Activated CD4-positive, alpha-beta T cell treated with anti-CD3 and anti-CD28 coated beads, Interleukin-2, amount 50 U/mL, for 4 hours (primary cell): ENCODE results near the gene ZNF264.
A peak's percentile ranks its signal among the peaks of the same experiment; 100 is the strongest.
"Not testable (repeated sequence)": the region's sequence is repeated elsewhere in the genome, so short reads cannot be mapped to it uniquely, and the experiment has no call there.

ENCODE experiments used
- DNase-seq, 2 experiments: peaks; one replicate each; pipeline ENCODE4 v3.0.0-alpha.2; 2020

Gene ZNF264

GRCh38 chr19:57191141-57192076 is at the start of gene ZNF264:
ZNF264 (plus strand) TSS chr19:57191500; CDS start chr19:57191914, 414 bp downstream.
- peak; percentile 86 for DNase-seq

- no peak for DNase-seq
Observed at GRCh38 chr19:57141699-57142098, 49.6 kb upstream of the ZNF264 start.

DNA sequence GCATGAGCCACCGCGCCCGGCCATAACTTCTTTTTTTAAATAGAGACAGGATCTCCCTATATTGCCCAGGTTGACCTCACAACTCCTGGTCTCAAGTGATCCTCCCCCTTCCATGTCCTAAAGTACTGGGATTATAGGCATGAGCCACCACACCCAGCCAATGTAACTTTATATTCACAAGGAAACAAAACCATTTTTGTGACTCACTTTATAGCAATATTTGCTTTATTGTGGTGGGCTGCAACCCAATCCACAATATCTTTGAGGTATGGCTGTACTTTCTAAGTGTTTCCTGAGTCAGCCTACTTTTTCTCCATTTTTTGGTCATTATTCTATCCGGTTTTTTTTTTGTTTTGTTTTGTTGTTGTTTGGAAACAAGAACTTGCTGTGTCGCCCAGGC is 38.4 kb upstream of the ZNF264 start:
- DNase-seq: no peak

GRCh38 chr19:57161985-57162539 is 29.2 kb upstream of the ZNF264 start:
- no peak for DNase-seq

DNA sequence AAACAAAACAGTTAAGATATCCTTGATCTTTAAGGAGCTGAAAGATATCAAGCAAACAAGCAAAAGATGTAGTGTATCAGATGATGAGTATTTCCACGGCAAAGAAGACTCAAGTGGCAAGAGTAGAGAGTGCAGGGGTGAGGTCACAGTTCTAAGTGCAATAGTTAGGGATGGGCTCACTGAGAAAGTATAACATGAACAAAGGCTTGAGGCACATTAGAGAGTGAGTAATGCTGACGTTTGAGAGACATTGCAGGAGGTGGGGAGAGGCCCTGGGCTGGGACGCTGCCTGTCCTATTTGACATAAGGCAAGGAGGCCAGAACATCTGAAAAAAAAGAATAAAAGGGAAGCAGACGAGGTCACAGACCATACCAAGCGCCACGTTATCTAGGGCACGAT is 25.5 kb upstream of the ZNF264 start:
- DNase-seq: no peak

- no peak for DNase-seq
Observed at GRCh38 chr19:57167385-57167784, 23.9 kb upstream of the ZNF264 start, which contains the start of gene DUXA. DUXA (minus strand) TSS chr19:57167485; CDS start chr19:57167443, 42 bp downstream.

DNA sequence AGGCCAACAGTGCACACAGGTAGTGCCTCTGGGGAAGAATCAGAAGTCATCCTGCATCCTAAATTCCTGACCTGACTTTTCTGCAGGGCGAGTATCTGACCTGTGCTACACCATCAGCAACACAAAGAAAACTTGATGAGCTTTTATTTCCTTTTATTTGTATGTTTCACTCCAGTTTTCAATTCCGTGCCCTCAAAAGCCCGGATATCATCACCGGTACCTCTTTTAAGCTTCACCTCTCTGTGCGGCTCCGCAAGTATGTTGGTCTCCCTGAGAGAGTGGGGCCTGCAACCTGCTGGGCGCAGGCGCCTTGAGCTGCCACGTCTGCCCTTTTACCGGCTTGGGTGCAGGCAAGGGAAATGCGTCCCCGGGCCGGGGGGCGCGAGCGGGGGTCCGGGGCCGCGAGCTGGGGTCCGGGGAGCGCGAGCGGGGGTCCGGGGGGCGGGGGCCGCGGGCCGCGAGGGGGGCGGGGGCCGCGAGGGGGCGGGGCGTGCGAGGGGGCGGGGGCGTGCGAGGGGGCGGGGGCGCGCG is 19.7 kb upstream of the ZNF264 start:
- DNase-seq: peak in 1 of 2 experiments; percentile 5

GRCh38 chr19:57190301-57190700 is 999 bp upstream of the ZNF264 start:
- no peak for DNase-seq

- no peak for DNase-seq
Observed at GRCh38 chr19:57192077-57192420, 749 bp downstream of the ZNF264 start.

DNA sequence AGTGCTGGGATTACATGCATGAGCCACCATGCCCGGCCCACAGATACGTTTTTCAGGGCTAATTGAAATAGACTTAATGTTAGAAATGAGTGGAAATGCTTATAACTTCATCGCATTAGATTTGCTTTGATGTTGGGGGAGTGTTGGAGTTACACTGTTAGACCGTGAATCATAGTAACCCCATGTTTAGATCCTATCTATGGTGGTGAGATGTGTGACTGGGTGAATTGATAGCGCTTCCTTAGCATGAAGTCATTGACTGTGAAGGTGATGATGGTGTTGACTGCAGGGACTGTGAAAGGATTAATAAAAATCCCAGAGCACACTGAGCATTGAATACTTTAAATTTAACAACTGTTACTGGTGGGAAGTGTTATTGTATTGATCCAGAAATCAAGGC is 1.7 kb downstream of the ZNF264 start:
- no peak for DNase-seq

DNA sequence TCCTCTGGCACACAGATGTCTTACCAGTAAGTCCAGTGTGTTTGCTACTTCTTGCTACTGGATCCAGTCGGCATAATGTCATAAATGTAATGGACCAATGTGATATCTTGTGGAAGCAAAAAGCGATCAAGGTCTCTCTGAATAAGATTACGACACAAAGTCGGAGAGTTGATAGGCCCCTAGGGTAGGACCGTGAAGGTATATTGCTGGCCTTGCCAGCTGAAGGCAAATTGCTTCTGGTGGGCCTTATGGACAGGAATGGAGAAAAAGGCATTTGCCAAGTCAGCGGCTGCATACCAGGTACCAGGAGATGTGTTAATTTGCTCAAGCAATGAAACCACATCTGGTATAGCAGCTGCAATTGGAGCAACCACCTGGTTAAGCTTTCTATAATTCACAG is 6.6 kb downstream of the ZNF264 start:
- DNase-seq: not testable (repeated sequence)

DNA sequence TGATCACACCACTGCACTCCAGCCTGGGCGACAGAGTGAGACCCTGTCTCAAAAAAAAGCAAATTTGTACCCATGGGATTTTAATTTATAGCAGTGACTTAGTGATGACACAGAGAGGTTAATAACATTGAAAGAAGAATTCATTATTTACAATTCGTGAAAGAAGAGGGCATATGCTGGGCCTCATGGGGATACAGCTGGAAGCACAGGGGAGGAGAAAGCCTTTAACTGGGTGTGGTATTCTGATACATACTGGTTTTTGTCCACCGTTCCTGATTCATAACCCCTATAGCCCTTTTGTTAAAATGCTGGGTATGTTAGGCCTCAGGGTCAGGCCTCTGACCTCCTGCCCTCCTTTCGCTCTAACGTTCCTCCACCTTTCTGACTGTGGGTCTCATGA is 10.9 kb downstream of the ZNF264 start:
- DNase-seq: no peak

- no peak for DNase-seq
Observed at GRCh38 chr19:57210381-57210780, 19.1 kb downstream of the ZNF264 start.

DNA sequence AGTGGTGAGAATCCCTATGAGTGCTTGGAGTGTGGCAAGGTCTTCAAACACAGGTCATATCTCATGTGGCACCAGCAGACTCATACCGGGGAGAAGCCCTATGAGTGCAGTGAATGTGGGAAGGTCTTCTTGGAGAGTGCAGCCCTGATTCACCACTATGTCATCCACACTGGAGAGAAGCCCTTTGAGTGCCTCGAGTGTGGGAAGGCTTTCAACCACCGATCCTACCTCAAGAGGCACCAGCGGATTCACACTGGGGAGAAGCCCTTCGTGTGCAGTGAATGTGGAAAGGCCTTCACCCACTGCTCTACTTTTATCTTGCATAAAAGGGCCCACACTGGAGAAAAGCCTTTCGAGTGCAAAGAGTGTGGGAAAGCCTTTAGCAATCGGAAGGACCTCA is 20.8 kb downstream of the ZNF264 start:
- no peak for DNase-seq

DNA sequence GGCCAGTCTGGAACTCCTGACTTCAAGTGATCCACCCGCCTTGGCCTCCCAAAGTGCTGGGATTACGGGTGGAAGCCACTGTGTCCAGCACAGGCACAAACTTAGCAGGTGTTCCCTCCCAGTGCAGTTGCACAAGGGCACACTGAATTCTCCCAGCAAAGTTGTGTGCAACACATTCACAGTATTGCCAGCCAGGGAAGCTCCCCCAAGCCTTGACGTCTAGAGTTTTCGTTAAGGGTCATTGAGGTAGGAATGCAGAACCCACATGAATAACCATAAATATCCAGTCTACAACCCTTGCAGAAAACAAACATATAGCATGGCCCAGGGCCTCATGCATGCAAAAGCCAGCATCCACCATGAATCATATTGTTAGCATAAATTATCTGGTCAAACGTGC is 36.2 kb downstream of the ZNF264 start:
- no peak for DNase-seq

- no peak for DNase-seq
Observed at GRCh38 chr19:57231686-57232085, 40.4 kb downstream of the ZNF264 start.

DNA sequence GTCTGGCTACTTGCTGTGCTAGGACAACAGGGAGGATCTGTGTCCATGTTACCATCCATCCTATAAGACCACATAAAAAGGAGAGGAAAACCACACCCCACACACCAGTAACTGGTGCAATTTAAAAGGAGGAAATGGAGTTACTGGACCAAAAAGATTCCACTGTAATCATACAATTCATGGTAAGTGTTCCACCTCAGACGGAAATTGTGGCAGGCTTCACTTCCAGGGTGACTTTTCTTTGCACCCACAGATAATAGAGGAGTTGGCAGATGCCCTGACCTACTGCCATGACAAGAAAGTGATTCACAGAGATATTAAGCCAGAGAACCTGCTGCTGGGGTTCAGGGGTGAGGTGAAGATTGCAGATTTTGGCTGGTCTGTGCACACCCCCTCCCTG is 41.9 kb downstream of the ZNF264 start:
- DNase-seq: no peak

- DNase-seq: no peak
Observed at GRCh38 chr19:57239982-57240310, 48.6 kb downstream of the ZNF264 start.

DNA sequence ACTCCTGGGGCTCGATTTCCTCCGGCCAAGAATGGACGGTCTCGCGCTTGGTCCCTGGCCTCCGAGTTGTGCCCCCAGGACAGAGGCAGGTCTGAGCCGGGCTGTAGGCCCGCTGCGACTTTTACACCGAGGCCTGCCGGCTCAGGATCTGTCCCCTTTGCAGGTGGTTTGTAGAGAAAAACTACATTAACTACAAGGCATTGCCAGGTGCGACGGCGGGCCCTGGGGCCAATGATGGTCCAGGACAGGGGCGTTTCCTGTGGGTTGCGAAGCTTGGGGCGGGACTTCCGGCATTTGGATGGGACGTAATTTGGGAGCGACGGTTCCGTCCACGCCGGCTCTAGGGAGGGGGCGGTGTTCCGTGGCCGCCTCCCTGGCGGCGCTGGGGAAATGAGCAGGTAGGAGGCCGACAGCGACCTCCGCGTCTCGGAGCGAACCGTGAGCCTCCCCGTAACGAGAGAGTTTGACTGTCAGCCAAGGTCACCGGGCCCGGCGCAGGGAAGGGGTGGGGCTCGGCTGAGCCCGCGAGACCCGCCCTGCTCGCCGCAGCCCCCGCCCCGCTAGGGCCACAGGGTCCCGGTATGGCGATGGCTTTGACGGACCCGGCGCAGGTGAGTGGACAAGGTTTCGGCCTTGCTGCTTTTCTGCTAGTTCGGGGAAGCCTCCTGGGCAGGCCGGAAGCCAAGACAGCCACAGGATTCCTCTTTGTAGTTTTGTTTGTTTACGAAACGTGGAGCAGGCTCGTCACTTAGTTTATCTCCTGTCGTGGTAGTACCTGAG is 49.2 kb downstream of the ZNF264 start, which contains the start of gene ZNF805:
ZNF805 (plus strand) TSS at position 322 of the 780 bp plus-strand sequence; CDS start at position 582, 260 bp downstream.
- DNase-seq: peak; percentile 95 to 97

DNA sequence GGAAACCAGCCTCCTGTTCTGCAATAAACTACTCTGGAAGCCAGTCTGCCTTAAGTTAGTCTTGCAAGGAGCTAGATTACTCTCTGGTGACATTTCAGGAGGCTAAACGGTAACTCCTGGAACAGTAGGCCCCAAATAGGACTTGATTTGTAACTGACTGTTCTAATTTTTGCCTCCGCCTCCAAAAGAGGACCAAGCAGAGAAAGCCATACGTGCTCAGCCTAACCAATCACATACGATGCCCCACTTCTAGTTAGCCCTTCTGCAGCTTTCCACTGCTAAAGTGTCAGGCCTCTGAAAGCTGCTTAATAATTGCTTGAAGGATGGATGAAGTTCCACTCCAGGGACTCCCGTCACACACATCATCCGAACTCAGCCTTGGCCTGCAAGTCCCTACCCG is 49.9 kb downstream of the ZNF264 start:
- no peak for DNase-seq

DNA sequence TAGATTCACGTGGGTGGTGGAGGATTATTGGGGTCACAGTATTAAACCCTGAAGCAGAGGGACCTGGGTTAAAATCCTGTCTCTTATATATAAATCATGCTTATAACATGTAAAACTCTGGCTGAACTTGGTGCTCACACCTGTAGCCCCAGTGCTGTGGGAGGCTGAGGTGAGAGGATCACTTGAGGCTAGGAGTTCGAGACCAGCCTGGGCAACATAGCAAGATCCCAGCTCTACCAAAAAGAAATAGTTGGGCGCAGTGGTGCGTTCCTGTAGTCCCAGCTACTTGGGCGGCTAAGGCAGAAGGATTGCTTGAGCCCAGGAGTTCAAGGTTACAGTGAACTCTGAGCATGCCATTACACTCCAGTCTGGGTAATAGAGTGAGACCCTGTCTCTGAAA is 51.5 kb downstream of the ZNF264 start:
- DNase-seq: no peak

DNA sequence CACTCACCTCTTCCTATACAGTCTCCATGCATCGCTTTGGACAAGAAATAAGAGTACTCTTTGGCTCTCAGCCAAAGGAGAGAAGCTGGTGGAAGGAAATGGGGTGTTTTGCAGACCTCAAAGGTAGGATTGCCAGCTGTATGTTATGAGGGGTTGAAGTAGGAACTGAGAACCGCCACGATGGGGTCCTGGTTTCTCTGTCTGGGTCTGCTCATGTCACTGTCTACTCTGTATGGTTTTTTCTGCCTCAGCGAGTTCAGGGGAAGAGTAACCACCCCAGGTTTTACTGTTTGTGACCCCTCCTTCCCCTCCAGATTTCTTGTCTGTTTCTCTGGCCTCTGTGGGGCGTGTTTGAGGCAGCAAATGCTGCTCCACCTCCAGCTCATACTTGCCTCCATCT is 53.2 kb downstream of the ZNF264 start:
- DNase-seq: no peak

DNA sequence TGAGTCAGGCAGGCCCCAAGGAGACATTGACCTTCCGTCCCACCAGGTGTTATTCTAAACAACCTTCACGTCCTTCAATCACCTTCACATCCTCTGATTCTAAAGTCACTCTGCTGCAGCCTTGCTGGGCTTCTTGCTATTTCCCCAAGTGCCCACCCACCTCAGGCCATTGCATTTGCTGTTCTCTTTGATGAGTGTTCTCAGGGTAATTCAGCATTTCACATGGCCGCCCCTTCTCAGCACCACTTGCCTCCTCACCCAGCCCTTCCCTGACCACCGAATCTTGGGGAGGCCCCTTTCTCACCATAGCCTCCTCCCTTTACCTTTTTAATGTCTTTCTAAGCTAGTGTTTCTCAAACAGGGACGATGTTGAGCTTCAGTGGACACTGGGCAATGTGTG is 53.8 kb downstream of the ZNF264 start:
- DNase-seq: no peak
